Measurements from ENCODE around the gene MBTPS2. TPM values are rescaled to one million over a fixed set of nuclear protein-coding genes. Genes with fewer than 3 reads are reported as not detected.

MBTPS2 gene
- 7.6 and 8.4 TPM in 2 replicates for total RNA-seq (2014; rRNA removed; shearing (Covaris generic))

DNA sequence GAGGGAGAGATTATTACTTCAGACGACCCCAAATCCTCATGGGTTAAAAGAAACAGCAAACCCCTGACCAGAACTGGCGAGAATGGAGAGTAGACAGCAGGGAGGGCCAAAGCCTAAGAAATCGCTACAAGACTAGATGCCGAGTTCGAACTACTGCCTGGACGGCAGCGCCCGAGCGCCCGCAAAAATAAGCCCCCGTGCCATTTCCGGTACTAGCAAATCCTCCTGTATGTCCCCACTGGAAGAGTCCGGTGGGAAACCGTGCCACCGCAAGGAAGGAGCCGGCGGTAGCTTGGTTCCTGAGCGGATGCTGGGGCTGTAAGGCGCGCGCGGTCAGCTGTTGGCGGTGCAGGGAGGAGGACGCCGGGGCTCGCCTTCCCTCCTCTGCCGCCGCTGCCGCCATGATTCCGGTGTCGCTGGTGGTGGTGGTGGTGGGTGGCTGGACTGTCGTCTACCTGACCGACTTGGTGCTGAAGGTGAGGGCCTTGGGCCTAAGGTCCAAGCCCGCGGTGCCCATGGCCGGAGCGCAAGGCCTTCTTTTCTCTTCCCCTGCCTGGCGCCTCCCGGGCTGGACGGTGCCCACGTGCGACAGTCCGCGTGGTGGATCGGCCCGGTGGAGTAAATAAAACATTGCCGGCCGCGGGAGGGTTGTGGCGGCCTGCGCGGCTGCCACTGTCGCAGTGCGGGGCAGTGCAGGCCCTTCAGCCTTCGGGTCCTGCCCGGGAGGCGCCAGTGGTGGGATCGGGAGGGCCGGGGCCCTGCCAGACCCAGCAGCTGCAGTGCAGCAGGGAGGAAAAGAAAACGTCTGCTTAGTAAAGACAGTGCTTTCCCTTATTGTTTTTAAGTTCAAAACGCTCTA is at the start of gene MBTPS2:
TSS of gene MBTPS2 (plus strand) at position 284 of the 859 bp plus-strand sequence. CDS start at position 402, 118 bp downstream.

DNA sequence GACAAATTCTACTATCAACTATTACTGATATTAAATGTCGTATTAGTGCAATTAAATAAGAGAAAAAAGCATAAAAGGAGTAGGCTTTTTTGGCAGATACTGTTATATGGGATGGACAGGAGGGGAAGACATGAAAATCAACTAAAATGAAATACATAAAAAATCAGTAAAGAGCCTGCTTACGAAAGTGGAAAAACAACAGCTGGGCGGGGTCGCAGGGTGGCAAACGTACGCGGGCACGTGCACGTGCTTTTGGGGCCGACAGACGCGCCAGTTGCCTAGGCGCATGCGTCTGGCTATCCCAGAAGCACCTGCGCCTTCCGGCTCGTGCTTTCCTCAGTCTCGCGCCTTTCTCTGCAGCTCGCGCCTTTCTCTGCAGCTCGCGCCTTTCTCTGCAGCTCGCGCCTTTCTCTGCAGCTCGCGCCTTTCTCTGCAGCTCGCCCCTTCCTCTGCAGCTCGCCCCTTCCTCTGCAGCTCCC is 16.6 kb downstream of the MBTPS2 start, which contains the start of gene YY2:
TSS of gene YY2 (plus strand) at position 51 of the 479 bp plus-strand sequence. CDS start 498 bp downstream, outside the sequence.

Small RNAs within 50 kb of the gene (small RNA-seq; reads per million reads assigned to genes)
- gene U73479.1, result not detected

Other genes with a start within 250 kb of the MBTPS2 start
- not detected in 2 replicates for gene KLHL34, start 181.3 kb upstream of the MBTPS2 start, total RNA-seq (2014; rRNA removed; shearing (Covaris generic))
- 0.72 and 2.3 TPM in 2 replicates for gene SMPX, start 81.5 kb upstream of the MBTPS2 start, total RNA-seq (2014; rRNA removed; shearing (Covaris generic))
- 2.3 and 2.5 TPM in 2 replicates for gene YY2, start 16.4 kb downstream of the MBTPS2 start, total RNA-seq (2014; rRNA removed; shearing (Covaris generic))
- 234 and 259 TPM in 2 replicates for gene SMS, start 101.1 kb downstream of the MBTPS2 start, total RNA-seq (2014; rRNA removed; shearing (Covaris generic))
- 2.4 TPM in 2 replicates for gene PHEX, start 192.7 kb downstream of the MBTPS2 start, total RNA-seq (2014; rRNA removed; shearing (Covaris generic))

All from A375 (cell line).